ENCODE measurements around the gene SBF2. TPM values are rescaled to one million over a fixed set of nuclear protein-coding genes. Genes with fewer than 3 reads are reported as not detected.
A peak's percentile ranks its signal among the peaks of the same experiment; 100 is the strongest.

The SBF2 gene
- total and polyA plus RNA-seq, 2 donors (not counting 3 experiments of a cell fraction or from before 2014, with no cell fraction given), result 15.4 to 42.4 TPM

DNA sequence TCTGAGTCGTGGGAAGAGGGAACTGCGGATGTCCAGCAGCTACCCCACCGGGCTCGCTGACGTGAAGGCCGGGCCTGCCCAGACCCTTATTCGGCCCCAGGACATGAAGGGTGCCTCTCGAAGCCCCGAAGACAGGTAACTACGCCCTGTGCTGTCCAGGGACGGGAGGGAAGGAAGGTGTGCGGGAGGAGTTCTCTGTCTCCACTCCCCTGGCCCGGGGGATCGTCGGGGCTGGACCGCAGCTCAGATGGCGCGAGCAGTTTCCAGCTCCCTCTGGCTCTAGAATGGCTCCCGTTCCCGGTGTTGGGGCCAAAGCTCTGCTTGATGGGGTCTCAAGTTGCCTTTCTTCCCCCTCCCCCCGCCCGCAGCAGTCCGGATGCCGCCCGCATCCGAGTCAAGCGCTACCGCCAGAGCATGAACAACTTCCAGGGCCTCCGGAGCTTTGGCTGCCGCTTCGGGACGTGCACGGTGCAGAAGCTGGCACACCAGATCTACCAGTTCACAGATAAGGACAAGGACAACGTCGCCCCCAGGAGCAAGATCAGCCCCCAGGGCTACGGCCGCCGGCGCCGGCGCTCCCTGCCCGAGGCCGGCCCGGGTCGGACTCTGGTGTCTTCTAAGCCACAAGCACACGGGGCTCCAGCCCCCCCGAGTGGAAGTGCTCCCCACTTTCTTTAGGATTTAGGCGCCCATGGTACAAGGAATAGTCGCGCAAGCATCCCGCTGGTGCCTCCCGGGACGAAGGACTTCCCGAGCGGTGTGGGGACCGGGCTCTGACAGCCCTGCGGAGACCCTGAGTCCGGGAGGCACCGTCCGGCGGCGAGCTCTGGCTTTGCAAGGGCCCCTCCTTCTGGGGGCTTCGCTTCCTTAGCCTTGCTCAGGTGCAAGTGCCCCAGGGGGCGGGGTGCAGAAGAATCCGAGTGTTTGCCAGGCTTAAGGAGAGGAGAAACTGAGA is 12.2 kb upstream of the SBF2 start:
- BruUV-seq (replicated peaks), result no TSS peak
- Histone ChIP-seq H3K36me3 (ENCODE audit: control insufficient read depth in 2 of 2, extremely low read depth in 1 of 2, insufficient read depth in 2 of 2, low read length in 2 of 2) (no peaks in the 10 kb centered on the region), H3K9ac (replicated peaks; ENCODE audit: extremely low read depth, insufficient read depth, low read length) (peak overlapping the region; percentile 72), H2AFZ (ENCODE audit: low read depth, low read length) (peak overlapping the region; percentile 55), H3K4me1 (ENCODE audit: control insufficient read depth, extremely low read depth, insufficient read depth, low read length) (peaks cover 48% of the 10 kb centered on the region), H3K27ac (ENCODE audit: insufficient read depth, low read depth, low read length) (peak overlapping the region; percentile 80), H3K4me3 (replicated peaks in 1 of 3; ENCODE audit: insufficient read depth in 1 of 3, low read depth in 1 of 3, low read length in 3 of 3) (peak overlapping the region; percentile 91 to 95 (median 93)), H4K20me1 (replicated peaks; ENCODE audit: control insufficient read depth, extremely low read depth, insufficient read depth, low read length) (no peaks in the 10 kb centered on the region), H3K9me1 (replicated peaks; ENCODE audit: control insufficient read depth, extremely low read depth, insufficient read depth, low read length) (no peaks in the 10 kb centered on the region), H3K9me3 (replicated peaks; ENCODE audit: control insufficient read depth, insufficient read depth, low read length) (no peaks in the 10 kb centered on the region), H3K4me2 (ENCODE audit: insufficient read depth, low read length) (peak overlapping the region; percentile 91), H3K79me2 (ENCODE audit: control insufficient read depth, insufficient read depth, low read length) (peaks cover 20% of the 10 kb centered on the region), H3K27me3 (ENCODE audit: control insufficient read depth in 2 of 2, insufficient read depth in 2 of 2, low read length in 2 of 2) (no peaks in the 10 kb centered on the region)
- dilution Hi-C loops (cut with MboI; ENCODE audit: extremely low pct_ligation_motif_present, low sequenced_read_pairs), result no loop called here
- ChIA-PET POLR2A (interaction anchor here (0.6 to 3.2 kb wide), 18 partner anchors 8 to 592 kb away, joined by 3 to 43 read pairs (median 6); partner anchors contain the start of gene EIF4G2), CTCF (interaction anchor here (0.7 to 9.0 kb wide), 12 partner anchors 11 to 631 kb away, joined by 3 to 104 read pairs (median 7); no protein-coding TSS in a partner anchor)
- peak; percentile 43 for DNase-seq (ENCODE audit: low read depth, low spot score)
- TF ChIP-seq, protein P1, sequence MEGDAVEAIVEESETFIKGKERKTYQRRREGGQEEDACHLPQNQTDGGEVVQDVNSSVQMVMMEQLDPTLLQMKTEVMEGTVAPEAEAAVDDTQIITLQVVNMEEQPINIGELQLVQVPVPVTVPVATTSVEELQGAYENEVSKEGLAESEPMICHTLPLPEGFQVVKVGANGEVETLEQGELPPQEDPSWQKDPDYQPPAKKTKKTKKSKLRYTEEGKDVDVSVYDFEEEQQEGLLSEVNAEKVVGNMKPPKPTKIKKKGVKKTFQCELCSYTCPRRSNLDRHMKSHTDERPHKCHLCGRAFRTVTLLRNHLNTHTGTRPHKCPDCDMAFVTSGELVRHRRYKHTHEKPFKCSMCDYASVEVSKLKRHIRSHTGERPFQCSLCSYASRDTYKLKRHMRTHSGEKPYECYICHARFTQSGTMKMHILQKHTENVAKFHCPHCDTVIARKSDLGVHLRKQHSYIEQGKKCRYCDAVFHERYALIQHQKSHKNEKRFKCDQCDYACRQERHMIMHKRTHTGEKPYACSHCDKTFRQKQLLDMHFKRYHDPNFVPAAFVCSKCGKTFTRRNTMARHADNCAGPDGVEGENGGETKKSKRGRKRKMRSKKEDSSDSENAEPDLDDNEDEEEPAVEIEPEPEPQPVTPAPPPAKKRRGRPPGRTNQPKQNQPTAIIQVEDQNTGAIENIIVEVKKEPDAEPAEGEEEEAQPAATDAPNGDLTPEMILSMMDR (IDR thresholded peaks at IDR 0.05; ENCODE audit: extremely low read depth in 1 of 2, insufficient read depth in 1 of 2, low read depth in 1 of 2, low read length in 2 of 2), result no peak
- TF ChIP-seq GATA2 (IDR thresholded peaks at IDR 0.05; ENCODE audit: insufficient read depth, insufficient read length, low read depth, low read length), result no peak
- TF ChIP-seq POLR2A (IDR thresholded peaks at IDR 0.05; ENCODE audit: low read depth, low read length), result no peak
- TF ChIP-seq, protein P2, sequence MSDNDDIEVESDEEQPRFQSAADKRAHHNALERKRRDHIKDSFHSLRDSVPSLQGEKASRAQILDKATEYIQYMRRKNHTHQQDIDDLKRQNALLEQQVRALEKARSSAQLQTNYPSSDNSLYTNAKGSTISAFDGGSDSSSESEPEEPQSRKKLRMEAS (IDR thresholded peaks at IDR 0.05; ENCODE audit: insufficient read depth, insufficient read length), result no peak
- no peak for TF ChIP-seq FOS (IDR thresholded peaks at IDR 0.05; ENCODE audit: borderline replicate concordance, insufficient read depth, low read length)
- peak; percentile 29 for TF ChIP-seq POLR2AphosphoS5 (IDR thresholded peaks at IDR 0.05; ENCODE audit: insufficient read depth, low read depth, low read length)
- peak; percentile 18 for FAIRE-seq
- intact Hi-C loops (cut with micrococcal nuclease), result loop anchor here (2.0 to 5.0 kb wide), 3 partner anchors 123 to 694 kb away; no protein-coding TSS in a partner anchor
